ENCODE results near the gene ZFHX2. TPM values are rescaled to one million over a fixed set of nuclear protein-coding genes. Genes with fewer than 3 reads are reported as not detected.

Gene ZFHX2
- total RNA-seq, 1 donor from 2014 or later = 16.4 TPM

GRCh38 chr14:23561259-23561658, 9.7 kb upstream of the ZFHX2 start:
- Mint-ChIP-seq H3K4me3 (ENCODE audit: low read depth) (no peak overlapping the region), H3K36me3 (ENCODE audit: insufficient read depth) (peaks cover 16% of the 10 kb centered on the region), H3K9me3 (ENCODE audit: low read depth) (no peaks in the 10 kb centered on the region), H3K4me1 (ENCODE audit: low read depth) (peaks cover 14% of the 10 kb centered on the region), H3K27ac (no peak overlapping the region), H3K27me3 (no peaks in the 10 kb centered on the region)
- no peak for TF ChIP-seq CTCF (IDR thresholded peaks at IDR 0.05; ENCODE audit: unreplicated experiment)
- no peak for DNase-seq (ENCODE audit: low spot score, unreplicated experiment)

- DNase-seq (ENCODE audit: low spot score, unreplicated experiment) = no peak
- Mint-ChIP-seq H3K27ac (peak overlapping the region; percentile 67), H3K4me3 (ENCODE audit: low read depth) (no peak overlapping the region), H3K36me3 (ENCODE audit: insufficient read depth) (peaks cover 16% of the 10 kb centered on the region), H3K9me3 (ENCODE audit: low read depth) (no peaks in the 10 kb centered on the region), H3K4me1 (ENCODE audit: low read depth) (peaks cover 17% of the 10 kb centered on the region), H3K27me3 (no peaks in the 10 kb centered on the region)
- TF ChIP-seq CTCF (IDR thresholded peaks at IDR 0.05; ENCODE audit: unreplicated experiment) = no peak
These were observed 8.5 kb upstream of the ZFHX2 start for GRCh38 chr14:23559926-23560520.

- Mint-ChIP-seq H3K27ac (no peak overlapping the region), H3K4me1 (ENCODE audit: low read depth) (peaks cover 17% of the 10 kb centered on the region), H3K4me3 (ENCODE audit: low read depth) (no peak overlapping the region), H3K27me3 (no peaks in the 10 kb centered on the region), H3K36me3 (ENCODE audit: insufficient read depth) (peaks cover 14% of the 10 kb centered on the region), H3K9me3 (ENCODE audit: low read depth) (no peaks in the 10 kb centered on the region)
- TF ChIP-seq CTCF (IDR thresholded peaks at IDR 0.05; ENCODE audit: unreplicated experiment) = peak; percentile 89
- DNase-seq (ENCODE audit: low spot score, unreplicated experiment) = peak; percentile 50
These were observed 7.7 kb upstream of the ZFHX2 start for GRCh38 chr14:23559010-23559925.

GRCh38 chr14:23558346-23559009, 6.9 kb upstream of the ZFHX2 start:
- H3K36me3 Mint-ChIP-seq (ENCODE audit: insufficient read depth) = peaks cover 13% of the 10 kb centered on the region
- no peaks in the 10 kb centered on the region for H3K27me3 Mint-ChIP-seq
- H3K4me1 Mint-ChIP-seq (ENCODE audit: low read depth) = peaks cover 17% of the 10 kb centered on the region
- H3K4me3 Mint-ChIP-seq (ENCODE audit: low read depth) = peak overlapping the region; percentile 43
- TF ChIP-seq CTCF (IDR thresholded peaks at IDR 0.05; ENCODE audit: unreplicated experiment) = no peak
- H3K27ac Mint-ChIP-seq = no peak overlapping the region
- DNase-seq (ENCODE audit: low spot score, unreplicated experiment) = no peak
- H3K9me3 Mint-ChIP-seq (ENCODE audit: low read depth) = no peaks in the 10 kb centered on the region

GRCh38 chr14:23557946-23558345, 6.4 kb upstream of the ZFHX2 start:
- TF ChIP-seq CTCF (IDR thresholded peaks at IDR 0.05; ENCODE audit: unreplicated experiment) = no peak
- Mint-ChIP-seq H3K4me3 (ENCODE audit: low read depth) (peak overlapping the region; percentile 62), H3K9me3 (ENCODE audit: low read depth) (no peaks in the 10 kb centered on the region), H3K27me3 (no peaks in the 10 kb centered on the region), H3K4me1 (ENCODE audit: low read depth) (peaks cover 17% of the 10 kb centered on the region), H3K27ac (no peak overlapping the region), H3K36me3 (ENCODE audit: insufficient read depth) (peaks cover 13% of the 10 kb centered on the region)
- DNase-seq (ENCODE audit: low spot score, unreplicated experiment) = no peak

All from progenitor cell of endocrine pancreas (in vitro differentiated cells).